GM19238 (cell line): ENCODE results near the gene GPR132.

ENCODE experiments used
- DNase-seq: peaks from one replicate; pipeline ENCODE4 v3.0.0; 2011; ENCODE audit warnings: low spot score; ENCODE audit not compliant: insufficient read length

The GPR132 gene

DNA sequence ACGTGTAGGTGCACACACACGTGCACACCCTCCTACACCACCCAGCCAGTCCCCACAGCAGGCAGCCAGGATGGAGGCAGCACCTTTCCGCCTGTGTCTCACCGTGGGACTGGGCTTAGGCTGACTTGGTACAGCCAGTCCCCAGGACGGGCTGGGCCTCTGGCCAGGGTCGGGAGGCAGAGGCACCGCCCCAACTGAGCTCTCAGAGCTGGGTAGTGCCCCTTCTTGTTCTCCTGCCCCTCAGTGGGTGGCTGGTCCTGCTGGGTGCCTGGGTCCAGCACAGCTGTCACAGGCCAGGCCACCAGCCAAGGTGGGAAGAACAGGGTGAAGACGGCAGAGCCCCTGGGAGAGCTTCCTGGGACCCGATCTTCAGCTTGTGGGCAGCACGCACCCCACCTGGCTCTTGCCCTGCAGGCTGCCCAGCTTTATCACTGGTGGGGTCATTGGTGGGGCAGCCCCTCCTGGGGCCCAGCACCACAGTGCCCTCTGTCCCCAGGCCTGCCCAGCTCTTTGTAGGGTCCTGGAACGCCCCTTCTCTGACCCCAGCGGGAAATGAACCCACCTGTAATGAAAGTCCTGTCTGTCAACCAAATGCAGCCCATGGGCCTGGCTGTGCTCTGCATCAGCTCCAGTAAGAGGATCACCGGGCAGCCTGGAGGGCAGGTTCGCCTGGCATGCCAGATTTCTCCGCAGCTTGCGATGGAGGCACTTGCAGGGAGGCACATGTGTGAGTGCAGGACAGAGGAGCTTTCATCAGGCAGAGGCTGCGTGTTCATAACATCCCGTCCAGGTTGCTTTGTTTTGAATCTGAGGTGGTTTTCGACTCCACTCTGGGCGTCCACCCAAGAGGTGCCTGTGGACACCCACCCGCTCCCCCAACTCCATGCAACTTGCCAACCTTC lies 59.0 kb downstream of the GPR132 start:
- no peak for DNase-seq

- DNase-seq = no peak
These were observed 59.8 kb downstream of the GPR132 start for GRCh38 chr14:105005329-105005928.
